ENCODE measurements around the gene ADGRG6. TPM values are rescaled to one million over a fixed set of nuclear protein-coding genes. Genes with fewer than 3 reads are reported as not detected.

Gene ADGRG6
- total and polyA plus RNA-seq, 8 donors: 1.1 to 102 (median 8.9) TPM

- H3K27me3 ChIP-seq: no peaks in the 10 kb centered on the region
- no peaks in the 10 kb centered on the region for H3K9me3 ChIP-seq
- H3K4me1 ChIP-seq: peaks cover 0 to 13% (median 5%) of the 10 kb centered on the region in 4 donors
- DNase-seq: no peak
- H3K36me3 ChIP-seq: no peaks in the 10 kb centered on the region
- H3K4me3 ChIP-seq: no peak overlapping the region
- TF ChIP-seq CTCF (IDR thresholded peaks at IDR 0.05): no peak
- no peak for TF ChIP-seq POLR2AphosphoS5 (IDR thresholded peaks at IDR 0.05)
- no peak for TF ChIP-seq EP300 (IDR thresholded peaks at IDR 0.05)
- TF ChIP-seq POLR2A (IDR thresholded peaks at IDR 0.05): no peak
- H3K27ac ChIP-seq: no peak overlapping the region
- intact Hi-C loops (cut with DNase I; ENCODE audit: low total_unique reads): no loop called here
These were observed 106.6 kb downstream of the ADGRG6 start for GRCh38 chr6:142408409-142408808.

GRCh38 chr6:142409794-142410193 lies 108.0 kb downstream of the ADGRG6 start:
- TF ChIP-seq POLR2AphosphoS5 (IDR thresholded peaks at IDR 0.05) (no peak), CTCF (IDR thresholded peaks at IDR 0.05) (no peak), POLR2A (IDR thresholded peaks at IDR 0.05) (no peak), EP300 (IDR thresholded peaks at IDR 0.05) (no peak)
- H3K36me3 ChIP-seq: no peaks in the 10 kb centered on the region
- no peak for DNase-seq
- intact Hi-C loops (cut with DNase I; ENCODE audit: low total_unique reads): no loop called here
- no peaks in the 10 kb centered on the region for H3K27me3 ChIP-seq
- no peak overlapping the region for H3K27ac ChIP-seq
- peaks cover 0 to 13% (median 5%) of the 10 kb centered on the region in 4 donors for H3K4me1 ChIP-seq
- no peak overlapping the region for H3K4me3 ChIP-seq
- 69 to 88% (median 77%) methylated on average over 1 of the region's 1 CpG for WGBS, 5 donors
- no peaks in the 10 kb centered on the region for H3K9me3 ChIP-seq

GRCh38 chr6:142411145-142411544 lies 109.3 kb downstream of the ADGRG6 start:
- Histone ChIP-seq H3K9me3 (no peaks in the 10 kb centered on the region), H3K27me3 (no peaks in the 10 kb centered on the region), H3K4me1 (peaks cover 0 to 7% (median 2%) of the 10 kb centered on the region in 4 donors), H3K27ac (no peak overlapping the region), H3K36me3 (peaks cover 0 to 2% (median 0%) of the 10 kb centered on the region in 4 donors), H3K4me3 (no peak overlapping the region)
- intact Hi-C loops (cut with DNase I; ENCODE audit: low total_unique reads): no loop called here
- DNase-seq: no peak
- WGBS, 5 donors: 84 to 94% (median 90%) methylated on average over 2 of the region's 2 CpGs
- TF ChIP-seq EP300 (IDR thresholded peaks at IDR 0.05): no peak
- no peak for TF ChIP-seq CTCF (IDR thresholded peaks at IDR 0.05)
- no peak for TF ChIP-seq POLR2AphosphoS5 (IDR thresholded peaks at IDR 0.05)
- TF ChIP-seq POLR2A (IDR thresholded peaks at IDR 0.05): no peak

GRCh38 chr6:142412241-142412640 lies 110.4 kb downstream of the ADGRG6 start:
- H3K9me3 ChIP-seq: no peaks in the 10 kb centered on the region
- H3K27me3 ChIP-seq: no peaks in the 10 kb centered on the region
- WGBS, 5 donors: 47 to 70% (median 61%) methylated on average over 2 of the region's 2 CpGs
- no peaks in the 10 kb centered on the region for H3K4me1 ChIP-seq
- no peak for DNase-seq
- no peak overlapping the region for H3K27ac ChIP-seq
- peaks cover 0 to 10% (median 0%) of the 10 kb centered on the region in 4 donors for H3K36me3 ChIP-seq
- no peak for TF ChIP-seq EP300 (IDR thresholded peaks at IDR 0.05)
- TF ChIP-seq POLR2AphosphoS5 (IDR thresholded peaks at IDR 0.05): no peak
- no peak for TF ChIP-seq CTCF (IDR thresholded peaks at IDR 0.05)
- TF ChIP-seq POLR2A (IDR thresholded peaks at IDR 0.05): no peak
- no peak overlapping the region for H3K4me3 ChIP-seq
- intact Hi-C loops (cut with DNase I; ENCODE audit: low total_unique reads): no loop called here
